Measurements from ENCODE around the gene PMPCA.

- TF ChIP-seq POLR2AphosphoS5 (IDR thresholded peaks at IDR 0.05; ENCODE audit: low read depth) (no peak; the same call in none of the 2 replicates), CTCF (IDR thresholded peaks at IDR 0.05; ENCODE audit: insufficient read depth, low read length) (no peak), GABPA (IDR thresholded peaks at IDR 0.05; ENCODE audit: low read depth) (no peak), SPI1 (IDR thresholded peaks at IDR 0.05; ENCODE audit: borderline replicate concordance, low read depth) (no peak)
- TF ChIP-seq, protein P1, sequence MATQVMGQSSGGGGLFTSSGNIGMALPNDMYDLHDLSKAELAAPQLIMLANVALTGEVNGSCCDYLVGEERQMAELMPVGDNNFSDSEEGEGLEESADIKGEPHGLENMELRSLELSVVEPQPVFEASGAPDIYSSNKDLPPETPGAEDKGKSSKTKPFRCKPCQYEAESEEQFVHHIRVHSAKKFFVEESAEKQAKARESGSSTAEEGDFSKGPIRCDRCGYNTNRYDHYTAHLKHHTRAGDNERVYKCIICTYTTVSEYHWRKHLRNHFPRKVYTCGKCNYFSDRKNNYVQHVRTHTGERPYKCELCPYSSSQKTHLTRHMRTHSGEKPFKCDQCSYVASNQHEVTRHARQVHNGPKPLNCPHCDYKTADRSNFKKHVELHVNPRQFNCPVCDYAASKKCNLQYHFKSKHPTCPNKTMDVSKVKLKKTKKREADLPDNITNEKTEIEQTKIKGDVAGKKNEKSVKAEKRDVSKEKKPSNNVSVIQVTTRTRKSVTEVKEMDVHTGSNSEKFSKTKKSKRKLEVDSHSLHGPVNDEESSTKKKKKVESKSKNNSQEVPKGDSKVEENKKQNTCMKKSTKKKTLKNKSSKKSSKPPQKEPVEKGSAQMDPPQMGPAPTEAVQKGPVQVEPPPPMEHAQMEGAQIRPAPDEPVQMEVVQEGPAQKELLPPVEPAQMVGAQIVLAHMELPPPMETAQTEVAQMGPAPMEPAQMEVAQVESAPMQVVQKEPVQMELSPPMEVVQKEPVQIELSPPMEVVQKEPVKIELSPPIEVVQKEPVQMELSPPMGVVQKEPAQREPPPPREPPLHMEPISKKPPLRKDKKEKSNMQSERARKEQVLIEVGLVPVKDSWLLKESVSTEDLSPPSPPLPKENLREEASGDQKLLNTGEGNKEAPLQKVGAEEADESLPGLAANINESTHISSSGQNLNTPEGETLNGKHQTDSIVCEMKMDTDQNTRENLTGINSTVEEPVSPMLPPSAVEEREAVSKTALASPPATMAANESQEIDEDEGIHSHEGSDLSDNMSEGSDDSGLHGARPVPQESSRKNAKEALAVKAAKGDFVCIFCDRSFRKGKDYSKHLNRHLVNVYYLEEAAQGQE (IDR thresholded peaks at IDR 0.05; ENCODE audit: insufficient replicate concordance, low read depth): no peak
These were observed 34.0 kb upstream of the PMPCA start for GRCh38 chr9:136376457-136376856.
